Gastrocnemius medialis (tissue), 4 donors: ENCODE results near the gene RPP25L.

ENCODE experiments used
- POLR2A ChIP-seq, 2 donors: fragments of 450-650 bp; IDR thresholded peaks; one replicate each; pipeline ENCODE4 v1.6.1; 2017; ENCODE audit warnings: antibody characterized with exemption in 2 of 2, mild to moderate bottlenecking in 2 of 2, moderate library complexity in 2 of 2
- TF ChIP-seq, protein P1 (sequence below), 5 experiments: fragments of 450-650 bp in 3 of 5; fragments of 200-600 bp in 2 of 5; sonication (generic) in 2 of 5; IDR thresholded peaks in 4 of 5; conservative IDR thresholded peaks in 1 of 5; 1 replicate in 4 of 5; 2 replicates in 1 of 5; pipeline ENCODE4 v1.5.1; 2016 to 2019; ENCODE audit warnings: antibody characterized with exemption in 5 of 5, mild to moderate bottlenecking in 3 of 5, moderate library complexity in 3 of 5

DNA sequence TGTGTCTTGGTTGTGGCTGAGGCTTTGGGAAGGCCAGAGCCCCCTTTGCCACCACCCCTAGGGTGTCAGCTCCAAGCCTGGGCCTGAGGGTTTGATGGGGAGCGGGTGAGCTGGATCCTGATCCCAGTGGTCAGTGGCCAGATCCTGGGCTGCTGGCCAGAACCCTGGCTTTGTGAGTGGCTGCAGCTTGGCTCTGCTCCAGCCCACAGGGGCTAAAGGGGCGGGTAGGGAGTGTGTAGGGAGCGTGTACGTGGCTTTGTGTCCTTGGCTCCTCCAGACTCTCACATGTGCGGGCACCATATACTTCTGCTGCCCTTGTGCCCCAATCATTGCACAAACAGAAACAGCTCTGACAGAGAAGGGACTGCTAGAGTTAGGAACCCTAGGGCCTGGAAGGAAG is 38.9 kb upstream of the RPP25L start:
- TF ChIP-seq POLR2A (IDR thresholded peaks at IDR 0.05), result no peak
- TF ChIP-seq, protein P1, sequence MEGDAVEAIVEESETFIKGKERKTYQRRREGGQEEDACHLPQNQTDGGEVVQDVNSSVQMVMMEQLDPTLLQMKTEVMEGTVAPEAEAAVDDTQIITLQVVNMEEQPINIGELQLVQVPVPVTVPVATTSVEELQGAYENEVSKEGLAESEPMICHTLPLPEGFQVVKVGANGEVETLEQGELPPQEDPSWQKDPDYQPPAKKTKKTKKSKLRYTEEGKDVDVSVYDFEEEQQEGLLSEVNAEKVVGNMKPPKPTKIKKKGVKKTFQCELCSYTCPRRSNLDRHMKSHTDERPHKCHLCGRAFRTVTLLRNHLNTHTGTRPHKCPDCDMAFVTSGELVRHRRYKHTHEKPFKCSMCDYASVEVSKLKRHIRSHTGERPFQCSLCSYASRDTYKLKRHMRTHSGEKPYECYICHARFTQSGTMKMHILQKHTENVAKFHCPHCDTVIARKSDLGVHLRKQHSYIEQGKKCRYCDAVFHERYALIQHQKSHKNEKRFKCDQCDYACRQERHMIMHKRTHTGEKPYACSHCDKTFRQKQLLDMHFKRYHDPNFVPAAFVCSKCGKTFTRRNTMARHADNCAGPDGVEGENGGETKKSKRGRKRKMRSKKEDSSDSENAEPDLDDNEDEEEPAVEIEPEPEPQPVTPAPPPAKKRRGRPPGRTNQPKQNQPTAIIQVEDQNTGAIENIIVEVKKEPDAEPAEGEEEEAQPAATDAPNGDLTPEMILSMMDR (IDR thresholded peaks at IDR 0.05 in 4 of 5, conservative IDR thresholded peaks at IDR 0.05 in 1 of 5), result no peak
